GM12892 (cell line): ENCODE measurements around the gene ATRIP.

Experiments
- DNase-seq: peaks from one replicate; pipeline ENCODE4 v3.0.0; 2011; ENCODE audit not compliant: insufficient read length
- FAIRE-seq: peaks from 2 replicates; lab custom pipeline; 2011; peaks lifted over from hg19 to GRCh38; lab: Jason Lieb, UNC
- POLR2A ChIP-seq: IDR thresholded peaks from 2 replicates; pipeline ENCODE4 v1.6.1; 2011; ENCODE audit warnings: low read depth, low read length, control low read depth
- POLR2AphosphoS5 ChIP-seq: IDR thresholded peaks from 2 replicates; pipeline ENCODE4 v1.6.1; 2011; ENCODE audit warnings: low read depth, low read length, control low read depth
- TAF1 ChIP-seq: IDR thresholded peaks from 2 replicates; pipeline ENCODE4 v1.6.1; 2011; ENCODE audit warnings: low read depth, mild to moderate bottlenecking, control low read depth, low read length, borderline replicate concordance

ATRIP gene

GRCh38 chr3:48411606-48412374 lies 34.7 kb upstream of the ATRIP start:
- TF ChIP-seq TAF1 (no peak), POLR2AphosphoS5 (no peak), POLR2A (no peak)
- FAIRE-seq: no peak
- DNase-seq: no peak

- FAIRE-seq (no peak), DNase-seq (no peak)
- TF ChIP-seq TAF1 (no peak), POLR2A (no peak), POLR2AphosphoS5 (no peak)
Observed at GRCh38 chr3:48412375-48413001, 34.0 kb upstream of the ATRIP start.

- FAIRE-seq (no peak), DNase-seq (no peak)
- TF ChIP-seq TAF1 (no peak), POLR2A (no peak), POLR2AphosphoS5 (no peak)
Observed at GRCh38 chr3:48413086-48413485, 33.5 kb upstream of the ATRIP start.

- FAIRE-seq: no peak
- TF ChIP-seq POLR2AphosphoS5: no peak
- TF ChIP-seq TAF1: no peak
- TF ChIP-seq POLR2A: no peak
- DNase-seq: no peak
Observed at GRCh38 chr3:48413611-48414010, 32.9 kb upstream of the ATRIP start.

GRCh38 chr3:48414376-48415250 lies 31.9 kb upstream of the ATRIP start:
- FAIRE-seq (no peak), DNase-seq (no peak)
- TF ChIP-seq POLR2AphosphoS5: no peak

GRCh38 chr3:48415251-48415953 lies 31.1 kb upstream of the ATRIP start:
- DNase-seq (no peak), FAIRE-seq (no peak)
- TF ChIP-seq POLR2A (no peak), TAF1 (no peak), POLR2AphosphoS5 (no peak)

- TF ChIP-seq TAF1: no peak
- no peak for TF ChIP-seq POLR2A
- no peak for TF ChIP-seq POLR2AphosphoS5
- FAIRE-seq (no peak), DNase-seq (no peak)
Observed at GRCh38 chr3:48416091-48416505, 30.4 kb upstream of the ATRIP start.

- TF ChIP-seq TAF1: no peak
- no peak for TF ChIP-seq POLR2AphosphoS5
- FAIRE-seq: no peak
- no peak for DNase-seq
Observed at GRCh38 chr3:48416546-48416945, 30.0 kb upstream of the ATRIP start.

GRCh38 chr3:48417529-48418108 lies 28.9 kb upstream of the ATRIP start:
- no peak for FAIRE-seq
- TF ChIP-seq POLR2A (no peak), POLR2AphosphoS5 (no peak), TAF1 (no peak)
- no peak for DNase-seq

- DNase-seq (no peak), FAIRE-seq (no peak)
- TF ChIP-seq POLR2A (no peak), TAF1 (no peak), POLR2AphosphoS5 (no peak)
Observed at GRCh38 chr3:48418140-48418539, 28.4 kb upstream of the ATRIP start.

GRCh38 chr3:48418651-48419050 lies 27.9 kb upstream of the ATRIP start:
- no peak for DNase-seq
- no peak for TF ChIP-seq POLR2A
- TF ChIP-seq POLR2AphosphoS5: no peak
- no peak for TF ChIP-seq TAF1
- FAIRE-seq: no peak
